Colon (tissue), 2 donors: ENCODE measurements around the gene OR52M1.

Experiments used
- FAIRE-seq: peaks from 2 replicates; lab custom pipeline; 2012; peaks lifted over from hg19 to GRCh38; lab: Jason Lieb, UNC
- donor health status: control.
- donor health status: control.

The OR52M1 gene

GRCh38 chr11:4569075-4569474 lies 24.1 kb downstream of the OR52M1 start:
- no peak for FAIRE-seq

DNA sequence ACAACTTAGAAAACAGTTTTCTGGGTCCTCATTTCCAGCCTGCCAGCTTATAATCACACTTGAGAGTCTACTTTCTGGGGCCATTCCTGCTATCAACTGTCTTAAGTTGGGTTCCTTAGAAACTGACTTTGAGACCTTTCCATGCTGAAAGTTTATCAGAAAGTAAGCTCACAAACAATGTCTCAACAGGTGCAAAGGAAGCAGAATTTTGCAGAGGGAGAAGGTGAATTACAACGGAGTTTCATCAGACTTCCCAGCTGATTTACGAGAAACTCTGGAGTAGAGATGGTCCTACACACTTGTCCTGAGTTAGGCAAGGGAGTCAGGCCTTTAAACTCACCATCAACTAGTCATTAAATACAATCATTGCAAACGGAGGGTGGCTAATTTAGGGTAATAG lies 31.9 kb downstream of the OR52M1 start:
- no peak for FAIRE-seq

DNA sequence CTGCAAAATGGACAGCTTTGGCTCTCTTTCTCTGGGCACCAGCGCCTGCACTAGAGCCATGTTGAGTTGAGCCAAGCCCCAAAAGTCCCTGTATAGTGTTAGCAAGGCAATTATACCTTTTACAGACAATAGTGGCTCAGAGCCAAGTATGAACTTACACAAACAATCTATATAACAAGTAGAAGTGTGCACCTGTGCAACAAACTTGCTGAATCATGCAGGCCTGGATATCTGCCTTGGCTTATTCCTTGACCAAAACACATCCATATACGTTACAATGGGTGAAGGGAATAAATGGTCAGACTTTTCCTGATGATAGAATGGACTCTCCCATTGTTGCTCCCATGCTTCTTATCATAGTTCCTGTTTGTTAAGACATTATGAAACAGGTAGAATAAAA lies 32.8 kb downstream of the OR52M1 start:
- no peak for FAIRE-seq

DNA sequence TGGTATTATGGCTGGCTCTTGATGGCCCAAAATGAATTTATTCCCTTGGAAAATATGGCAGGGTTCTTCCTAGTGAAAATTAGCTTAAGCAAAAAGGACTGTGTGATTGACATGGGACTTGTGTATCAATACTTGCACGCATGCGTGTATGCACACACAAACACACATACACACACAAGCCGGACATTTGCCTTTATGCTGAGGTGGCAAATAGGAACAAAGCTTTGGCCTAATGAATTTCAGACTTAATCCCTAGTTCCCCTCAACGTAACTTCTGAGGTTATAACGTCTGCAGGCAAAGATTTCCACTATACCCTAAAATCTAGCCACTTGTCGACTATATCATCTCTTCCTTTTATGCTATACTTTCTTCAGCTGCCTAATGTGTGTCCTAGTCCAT lies 33.6 kb downstream of the OR52M1 start:
- FAIRE-seq: no peak

DNA sequence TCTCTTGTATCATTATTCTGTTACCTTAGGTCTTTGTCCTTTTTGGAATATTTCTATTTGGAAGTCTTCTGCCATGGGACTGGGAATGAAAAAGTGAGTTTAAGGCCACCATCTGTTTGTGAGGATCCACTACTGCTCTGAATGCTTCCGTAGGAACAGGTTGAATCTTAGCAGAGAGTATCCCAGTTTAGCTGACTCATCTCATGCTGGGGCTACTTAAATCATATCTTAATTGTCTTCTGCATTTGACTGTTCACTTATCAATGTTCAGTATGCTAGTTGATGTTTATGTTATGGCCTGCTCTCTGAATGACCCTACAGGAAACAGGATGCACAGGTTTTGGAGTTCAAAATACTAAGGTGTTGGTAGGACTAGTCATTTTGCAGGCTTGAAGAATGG lies 35.1 kb downstream of the OR52M1 start:
- no peak for FAIRE-seq

- no peak for FAIRE-seq
Measured at GRCh38 chr11:4581443-4581842, 36.5 kb downstream of the OR52M1 start, which contains the start of gene OR52I2. TSS of gene OR52I2 (plus strand) at chr11:4581743.

DNA sequence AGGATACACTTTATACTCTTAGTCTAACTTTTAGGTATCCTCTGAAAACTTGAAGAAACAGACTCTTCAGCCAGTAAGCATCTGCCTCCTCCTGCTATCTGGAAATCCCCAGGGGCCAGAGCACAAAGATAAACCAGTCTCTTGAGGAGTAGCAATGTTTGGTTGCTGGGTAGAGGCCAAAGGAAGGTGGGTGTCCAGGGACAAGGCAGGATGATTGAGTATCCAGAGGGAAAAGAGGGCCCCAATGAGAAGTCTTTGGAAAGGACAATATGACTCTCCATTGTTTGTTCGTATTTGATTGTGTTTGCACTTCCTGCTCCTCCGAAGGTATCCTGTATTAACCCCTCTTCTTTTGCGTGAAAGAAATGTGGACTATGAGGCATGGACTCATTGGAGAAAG lies 44.0 kb downstream of the OR52M1 start:
- no peak for FAIRE-seq

GRCh38 chr11:4593739-4594138 lies 48.7 kb downstream of the OR52M1 start, which contains the start of gene OR52I1:
TSS of gene OR52I1 (plus strand) at chr11:4594039. CDS start at chr11:4594039, 0 bp downstream.
- FAIRE-seq: no peak
